IPS-20b (cell line): ENCODE measurements around the gene APOL4.
"Not testable (repeated sequence)": the region's sequence is repeated elsewhere in the genome, so short reads cannot be mapped to it uniquely, and the experiment has no call there.

ENCODE experiments used
- H3K27ac ChIP-seq: one replicate; pipeline ENCODE4 v1.5.1; 2013; ENCODE audit warnings: low read length
- H3K27me3 ChIP-seq: 2 replicates; pipeline ENCODE4 v1.6.1; 2013; ENCODE audit warnings: mild to moderate bottlenecking, low read length, inconsistent platforms; ENCODE audit not compliant: insufficient read depth
- H3K36me3 ChIP-seq: 2 replicates; pipeline ENCODE4 v1.6.1; 2013; ENCODE audit warnings: low read depth, mild to moderate bottlenecking, inconsistent platforms, low read length, moderate library complexity; ENCODE audit not compliant: insufficient read depth
- H3K4me1 ChIP-seq: 2 replicates; pipeline ENCODE4 v1.6.1; 2013; ENCODE audit warnings: mild to moderate bottlenecking, control low read depth, inconsistent platforms, low read length, moderate library complexity; ENCODE audit not compliant: insufficient read depth
- H3K4me3 ChIP-seq: 2 replicates; pipeline ENCODE4 v1.5.1; 2013; ENCODE audit warnings: mild to moderate bottlenecking, low read length, inconsistent platforms
- H3K9ac ChIP-seq: 2 replicates; pipeline ENCODE4 v1.6.1; 2013; ENCODE audit warnings: low read depth, mild to moderate bottlenecking, inconsistent platforms, low read length, moderate library complexity
- H3K9me3 ChIP-seq: 2 replicates; pipeline ENCODE4 v1.6.1; 2013; ENCODE audit warnings: mild to moderate bottlenecking, low read depth, low read length, inconsistent platforms; ENCODE audit not compliant: insufficient read depth

The APOL4 gene

GRCh38 chr22:36203441-36203840 is 1.8 kb upstream of the APOL4 start:
- H3K9ac ChIP-seq: not testable (repeated sequence)

GRCh38 chr22:36202906-36203305 is 1.3 kb upstream of the APOL4 start:
- H3K27me3 ChIP-seq, H3K4me3 ChIP-seq, H3K9ac ChIP-seq, H3K9me3 ChIP-seq, H3K27ac ChIP-seq, H3K4me1 ChIP-seq, H3K36me3 ChIP-seq: not testable (repeated sequence)

More at GRCh38 chr22:36203441-36203840, 1.8 kb upstream of the APOL4 start:
- H3K4me1 ChIP-seq, H3K27ac ChIP-seq, H3K9me3 ChIP-seq, H3K36me3 ChIP-seq, H3K27me3 ChIP-seq, H3K4me3 ChIP-seq: not testable (repeated sequence)

- not testable (repeated sequence) for H3K9ac ChIP-seq, H3K36me3 ChIP-seq, H3K27me3 ChIP-seq, H3K27ac ChIP-seq, H3K4me3 ChIP-seq, H3K9me3 ChIP-seq
- peaks cover 18% of the 10 kb centered on the region; the same call in 1 of the 2 replicates for H3K4me1 ChIP-seq
Observed at GRCh38 chr22:36201025-36201424, 584 bp downstream of the APOL4 start.

GRCh38 chr22:36199001-36199551 is 2.5 kb downstream of the APOL4 start:
- Histone ChIP-seq H3K4me3 (no peak overlapping the region), H3K9me3 (no peaks in the 10 kb centered on the region), H3K9ac (no peak overlapping the region), H3K27me3 (no peaks in the 10 kb centered on the region), H3K36me3 (no peaks in the 10 kb centered on the region), H3K27ac (no peak overlapping the region), H3K4me1 (peaks cover 15% of the 10 kb centered on the region; the same call in 1 of the 2 replicates)

GRCh38 chr22:36198536-36198935 is 3.1 kb downstream of the APOL4 start:
- H3K4me3 ChIP-seq: no peak overlapping the region
- H3K9me3 ChIP-seq: no peaks in the 10 kb centered on the region
- H3K4me1 ChIP-seq: peaks cover 15% of the 10 kb centered on the region; the same call in 1 of the 2 replicates
- no peaks in the 10 kb centered on the region for H3K36me3 ChIP-seq
- H3K9ac ChIP-seq: no peak overlapping the region
- no peaks in the 10 kb centered on the region for H3K27me3 ChIP-seq
- H3K27ac ChIP-seq: no peak overlapping the region

GRCh38 chr22:36197514-36198146 is 4.0 kb downstream of the APOL4 start:
- Histone ChIP-seq H3K9ac (no peak overlapping the region), H3K27me3 (no peaks in the 10 kb centered on the region), H3K27ac (no peak overlapping the region), H3K4me1 (peaks cover 11% of the 10 kb centered on the region; the same call in 1 of the 2 replicates), H3K36me3 (no peaks in the 10 kb centered on the region), H3K4me3 (peak overlapping the region; percentile 35; the same call in 1 of the 2 replicates), H3K9me3 (no peaks in the 10 kb centered on the region)

GRCh38 chr22:36197065-36197440 is 4.6 kb downstream of the APOL4 start:
- Histone ChIP-seq H3K4me3 (peak overlapping the region; percentile 35; the same call in 1 of the 2 replicates), H3K9ac (no peak overlapping the region; the same call in 1 of the 2 replicates), H3K4me1 (peaks cover 11% of the 10 kb centered on the region; the same call in 1 of the 2 replicates), H3K9me3 (no peaks in the 10 kb centered on the region), H3K27ac (no peak overlapping the region), H3K27me3 (no peaks in the 10 kb centered on the region), H3K36me3 (no peaks in the 10 kb centered on the region)

GRCh38 chr22:36196254-36197064 is 5.2 kb downstream of the APOL4 start:
- Histone ChIP-seq H3K4me3 (no peak overlapping the region; the same call in 1 of the 2 replicates), H3K9ac (no peak overlapping the region; the same call in 1 of the 2 replicates), H3K27ac (no peak overlapping the region)

GRCh38 chr22:36194971-36195370 is 6.6 kb downstream of the APOL4 start:
- H3K9ac ChIP-seq: no peak overlapping the region
- H3K36me3 ChIP-seq: no peaks in the 10 kb centered on the region
- no peak overlapping the region for H3K4me3 ChIP-seq

More at GRCh38 chr22:36196254-36197064, 5.2 kb downstream of the APOL4 start:
- Histone ChIP-seq H3K36me3 (no peaks in the 10 kb centered on the region), H3K4me1 (peaks cover 11% of the 10 kb centered on the region; the same call in 1 of the 2 replicates), H3K9me3 (no peaks in the 10 kb centered on the region), H3K27me3 (no peaks in the 10 kb centered on the region)

GRCh38 chr22:36194385-36194784 is 7.2 kb downstream of the APOL4 start:
- no peak overlapping the region for H3K9ac ChIP-seq
- H3K4me1 ChIP-seq: peaks cover 15% of the 10 kb centered on the region; the same call in 1 of the 2 replicates
- no peak overlapping the region for H3K27ac ChIP-seq
- H3K36me3 ChIP-seq: no peaks in the 10 kb centered on the region
- H3K4me3 ChIP-seq: no peak overlapping the region
- H3K27me3 ChIP-seq: no peaks in the 10 kb centered on the region
- H3K9me3 ChIP-seq: no peaks in the 10 kb centered on the region

More at GRCh38 chr22:36194971-36195370, 6.6 kb downstream of the APOL4 start:
- H3K27me3 ChIP-seq: no peaks in the 10 kb centered on the region
- no peak overlapping the region for H3K27ac ChIP-seq
- H3K9me3 ChIP-seq: no peaks in the 10 kb centered on the region
- H3K4me1 ChIP-seq: peaks cover 11% of the 10 kb centered on the region; the same call in 1 of the 2 replicates

- H3K9ac ChIP-seq: no peak overlapping the region
- H3K27me3 ChIP-seq: no peaks in the 10 kb centered on the region
- H3K36me3 ChIP-seq: no peaks in the 10 kb centered on the region
- no peak overlapping the region for H3K27ac ChIP-seq
- H3K4me3 ChIP-seq: no peak overlapping the region
- H3K4me1 ChIP-seq: peaks cover 15% of the 10 kb centered on the region; the same call in 1 of the 2 replicates
- no peaks in the 10 kb centered on the region for H3K9me3 ChIP-seq
Observed at GRCh38 chr22:36193577-36193976, 8.0 kb downstream of the APOL4 start.
